ENCODE results near the gene MT1E.

MT1E gene

DNA sequence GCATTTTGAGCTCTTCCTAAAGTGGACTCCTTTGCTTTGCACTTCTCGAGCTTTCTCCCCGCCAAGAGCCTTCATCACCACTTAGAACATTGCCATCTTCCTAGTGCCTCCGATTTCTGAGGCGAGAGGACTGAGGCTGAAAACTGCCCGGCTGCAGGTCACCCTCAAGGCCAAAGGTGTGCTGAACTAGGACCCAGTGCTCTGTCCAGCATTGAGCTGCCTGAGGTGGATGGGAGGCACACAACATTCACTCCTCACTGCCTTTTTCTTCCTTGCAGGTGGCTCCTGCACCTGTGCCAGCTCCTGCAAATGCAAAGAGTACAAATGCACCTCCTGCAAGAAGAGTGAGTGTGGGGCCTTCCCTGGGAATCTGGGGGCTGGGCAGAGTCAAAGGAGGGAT lies 18.3 kb downstream of the MT1E start:
- no peaks in the 10 kb centered on the region for H3K79me1 ChIP-seq (replicated peaks; ENCODE audit: low read length, poor library complexity, severe bottlenecking)

DNA sequence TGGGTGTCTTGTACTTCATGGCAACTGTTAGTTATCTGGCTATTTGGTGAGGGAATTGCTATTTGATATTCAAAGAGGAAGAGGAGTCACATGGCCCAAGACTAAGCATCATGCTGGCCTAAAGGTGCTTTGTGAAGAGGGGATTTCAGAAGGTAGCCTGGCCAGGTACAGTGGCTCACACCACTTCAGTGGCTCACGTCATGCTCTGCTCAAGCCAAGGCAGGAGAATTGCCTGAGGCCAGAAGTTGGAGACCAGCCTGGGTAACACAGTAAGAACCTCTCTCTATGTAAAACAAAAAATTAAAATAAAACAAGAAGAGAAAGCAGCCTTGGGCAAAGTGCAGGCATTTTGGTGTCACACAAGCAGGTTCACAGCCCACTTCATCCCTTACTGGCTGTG lies 19.7 kb downstream of the MT1E start:
- H3K9me3 ChIP-seq (ENCODE audit: control insufficient read depth, low read length) = no peaks in the 10 kb centered on the region
- H3K27ac ChIP-seq (ENCODE audit: low read length, poor library complexity, severe bottlenecking) = no peak overlapping the region
- no peak overlapping the region for H3K4me3 ChIP-seq (ENCODE audit: insufficient read depth in 1 of 2, low read depth in 1 of 2, low read length in 2 of 2)
- H2AFZ ChIP-seq (ENCODE audit: low read depth, low read length) = no peak overlapping the region
- H2AK5ac ChIP-seq (ENCODE audit: low read length, severe bottlenecking) = no peak overlapping the region
- H4K8ac ChIP-seq (ENCODE audit: low read length) = no peak overlapping the region
- no peak overlapping the region for H2BK120ac ChIP-seq (ENCODE audit: low read depth, low read length)
- H3K14ac ChIP-seq (ENCODE audit: low read length in 2 of 2) = no peak overlapping the region
- H3K9ac ChIP-seq (ENCODE audit: low read length) = no peak overlapping the region
- 70% methylated on average over 1 of the region's 1 CpG for WGBS
- H2BK5ac ChIP-seq (ENCODE audit: low read depth, low read length, poor library complexity, severe bottlenecking) = no peak overlapping the region
- no peaks in the 10 kb centered on the region for H3K36me3 ChIP-seq (ENCODE audit: control insufficient read depth in 1 of 2, insufficient read depth in 2 of 2, low read depth in 1 of 2, low read length in 2 of 2)
- H2BK15ac ChIP-seq (ENCODE audit: low read depth, poor library complexity, severe bottlenecking) = no peak overlapping the region
- H4K91ac ChIP-seq (ENCODE audit: low read length) = no peak overlapping the region
- no peak overlapping the region for H3K4me2 ChIP-seq (ENCODE audit: low read length, poor library complexity, severe bottlenecking)
- no peak overlapping the region for H2BK12ac ChIP-seq (ENCODE audit: low read length in 2 of 2)
- H3K4me1 ChIP-seq (ENCODE audit: control insufficient read depth, insufficient read depth, low read depth, low read length) = peaks cover 11% of the 10 kb centered on the region
- no peak overlapping the region for H3K4ac ChIP-seq (ENCODE audit: low read depth in 1 of 2, low read length in 2 of 2)
- H3K23ac ChIP-seq (ENCODE audit: low read length in 2 of 2) = no peak overlapping the region
- H3K79me1 ChIP-seq (replicated peaks; ENCODE audit: low read length, poor library complexity, severe bottlenecking) = no peaks in the 10 kb centered on the region
- no peak overlapping the region for H3K18ac ChIP-seq (ENCODE audit: low read depth in 1 of 2, low read length in 2 of 2)
- DNase-seq = no peak
- H3K27me3 ChIP-seq (ENCODE audit: control insufficient read depth in 1 of 2, insufficient read depth in 1 of 2, low read length in 2 of 2) = peaks cover 56 to 88% of the 10 kb centered on the region in 2 experiments

More for the DNA sequence above, 18.3 kb downstream of the MT1E start:
- no peak overlapping the region for H3K27ac ChIP-seq (ENCODE audit: low read length, poor library complexity, severe bottlenecking)
- H4K91ac ChIP-seq (ENCODE audit: low read length) = no peak overlapping the region
- 38% methylated on average over 5 of the region's 5 CpGs for WGBS
- no peak for DNase-seq
- H3K9ac ChIP-seq (ENCODE audit: low read length) = peak overlapping the region; percentile 54
- H3K9me3 ChIP-seq (ENCODE audit: control insufficient read depth, low read length) = no peaks in the 10 kb centered on the region
- H3K4ac ChIP-seq (ENCODE audit: low read depth in 1 of 2, low read length in 2 of 2) = no peak overlapping the region
- peaks cover 11% of the 10 kb centered on the region for H3K4me1 ChIP-seq (ENCODE audit: control insufficient read depth, insufficient read depth, low read depth, low read length)
- H2BK12ac ChIP-seq (ENCODE audit: low read length in 2 of 2) = no peak overlapping the region
- H2AFZ ChIP-seq (ENCODE audit: low read depth, low read length) = no peak overlapping the region
- H3K14ac ChIP-seq (ENCODE audit: low read length in 2 of 2) = no peak overlapping the region
- H2BK5ac ChIP-seq (ENCODE audit: low read depth, low read length, poor library complexity, severe bottlenecking) = no peak overlapping the region
- peak overlapping the region in 1 of 2 experiments; percentile 69 for H3K4me3 ChIP-seq (ENCODE audit: insufficient read depth in 1 of 2, low read depth in 1 of 2, low read length in 2 of 2)
- H3K23ac ChIP-seq (ENCODE audit: low read length in 2 of 2) = peak overlapping the region in 1 of 2 experiments; percentile 9
- no peak overlapping the region for H4K8ac ChIP-seq (ENCODE audit: low read length)
- no peaks in the 10 kb centered on the region for H3K36me3 ChIP-seq (ENCODE audit: control insufficient read depth in 1 of 2, insufficient read depth in 2 of 2, low read depth in 1 of 2, low read length in 2 of 2)
- H3K18ac ChIP-seq (ENCODE audit: low read depth in 1 of 2, low read length in 2 of 2) = no peak overlapping the region
- no peak overlapping the region for H3K4me2 ChIP-seq (ENCODE audit: low read length, poor library complexity, severe bottlenecking)
- H2BK15ac ChIP-seq (ENCODE audit: low read depth, poor library complexity, severe bottlenecking) = no peak overlapping the region
- no peak overlapping the region for H2AK5ac ChIP-seq (ENCODE audit: low read length, severe bottlenecking)
- H2BK120ac ChIP-seq (ENCODE audit: low read depth, low read length) = no peak overlapping the region
- peaks cover 44 to 94% of the 10 kb centered on the region in 2 experiments for H3K27me3 ChIP-seq (ENCODE audit: control insufficient read depth in 1 of 2, insufficient read depth in 1 of 2, low read length in 2 of 2)

DNA sequence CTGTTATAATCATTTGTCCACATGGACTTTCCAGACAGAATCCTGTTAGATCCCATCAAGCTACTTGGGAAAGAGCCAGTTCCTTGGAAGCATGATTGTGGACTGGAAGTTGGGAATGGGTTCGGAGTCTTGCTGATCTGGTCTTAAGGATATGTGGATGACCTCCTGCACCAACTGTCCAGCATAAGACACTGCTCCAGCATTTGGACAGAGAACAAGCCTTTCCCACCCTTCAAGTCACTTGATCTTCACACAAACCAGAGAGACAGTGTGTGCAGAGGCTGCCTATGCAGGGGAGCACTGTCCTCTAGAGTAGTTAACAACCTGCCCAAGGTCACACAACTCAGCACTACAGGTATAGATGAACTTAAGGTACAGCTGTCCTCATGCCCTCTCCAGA lies 20.3 kb downstream of the MT1E start:
- Histone ChIP-seq H2BK15ac (ENCODE audit: low read depth, poor library complexity, severe bottlenecking) (no peak overlapping the region), H2BK120ac (ENCODE audit: low read depth, low read length) (no peak overlapping the region), H3K27me3 (ENCODE audit: control insufficient read depth in 1 of 2, insufficient read depth in 1 of 2, low read length in 2 of 2) (peaks cover 56 to 85% of the 10 kb centered on the region in 2 experiments), H3K79me1 (replicated peaks; ENCODE audit: low read length, poor library complexity, severe bottlenecking) (no peaks in the 10 kb centered on the region), H3K4me1 (ENCODE audit: control insufficient read depth, insufficient read depth, low read depth, low read length) (peaks cover 11% of the 10 kb centered on the region), H3K18ac (ENCODE audit: low read depth in 1 of 2, low read length in 2 of 2) (no peak overlapping the region), H3K36me3 (ENCODE audit: control insufficient read depth in 1 of 2, insufficient read depth in 2 of 2, low read depth in 1 of 2, low read length in 2 of 2) (no peaks in the 10 kb centered on the region), H3K4me3 (ENCODE audit: insufficient read depth in 1 of 2, low read depth in 1 of 2, low read length in 2 of 2) (no peak overlapping the region), H2BK5ac (ENCODE audit: low read depth, low read length, poor library complexity, severe bottlenecking) (no peak overlapping the region), H2BK12ac (ENCODE audit: low read length in 2 of 2) (no peak overlapping the region), H3K27ac (ENCODE audit: low read length, poor library complexity, severe bottlenecking) (no peak overlapping the region), H3K9ac (ENCODE audit: low read length) (no peak overlapping the region), H3K4ac (ENCODE audit: low read depth in 1 of 2, low read length in 2 of 2) (no peak overlapping the region), H4K91ac (ENCODE audit: low read length) (no peak overlapping the region), H3K9me3 (ENCODE audit: control insufficient read depth, low read length) (no peaks in the 10 kb centered on the region), H3K4me2 (ENCODE audit: low read length, poor library complexity, severe bottlenecking) (no peak overlapping the region), H2AFZ (ENCODE audit: low read depth, low read length) (no peak overlapping the region), H2AK5ac (ENCODE audit: low read length, severe bottlenecking) (no peak overlapping the region), H4K8ac (ENCODE audit: low read length) (no peak overlapping the region), H3K23ac (ENCODE audit: low read length in 2 of 2) (no peak overlapping the region), H3K14ac (ENCODE audit: low read length in 2 of 2) (no peak overlapping the region)
- WGBS = 0% methylated on average over 1 of the region's 1 CpG
- no peak for DNase-seq

DNA sequence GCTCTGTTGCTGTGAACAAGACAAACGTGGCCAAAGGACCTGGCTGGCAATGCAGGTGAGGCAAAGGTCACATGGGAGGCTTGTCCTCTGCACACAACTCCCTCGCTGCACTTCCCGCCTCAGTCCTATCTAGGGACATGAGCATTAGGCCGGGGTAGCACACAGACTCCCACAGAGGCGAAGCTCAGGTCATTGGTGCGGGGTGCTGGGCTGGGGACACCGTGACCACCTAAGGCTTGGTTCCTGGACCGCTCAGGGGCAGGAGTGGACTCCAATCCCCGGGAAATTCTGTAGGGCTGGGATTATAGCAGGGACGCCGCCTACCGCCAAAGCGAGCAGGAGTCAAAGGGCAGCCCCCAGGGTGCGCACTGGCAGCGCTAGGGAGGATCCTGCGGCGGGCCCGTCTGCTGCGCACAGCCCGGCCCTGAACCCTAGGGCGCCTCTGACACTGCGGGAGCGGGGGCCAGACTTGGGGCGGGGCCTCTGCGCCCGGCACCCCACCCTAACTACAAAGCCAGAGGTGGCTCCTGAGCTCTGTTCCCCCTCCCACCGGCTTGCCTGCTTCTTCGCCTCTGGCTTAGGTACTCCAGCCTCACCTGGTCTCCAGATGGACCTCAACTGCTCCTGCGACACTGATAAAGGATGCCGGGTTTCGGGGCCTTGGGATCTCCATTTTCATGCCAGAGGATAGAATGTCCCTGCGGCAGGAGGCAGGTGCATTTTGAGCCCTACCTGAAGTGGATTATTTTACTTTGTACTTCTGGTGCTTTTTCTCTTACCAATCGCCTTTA lies 22.3 kb downstream of the MT1E start:
- Histone ChIP-seq H2BK12ac (ENCODE audit: low read length in 2 of 2) (no peak overlapping the region), H3K23ac (ENCODE audit: low read length in 2 of 2) (no peak overlapping the region), H3K9ac (ENCODE audit: low read length) (no peak overlapping the region), H3K14ac (ENCODE audit: low read length in 2 of 2) (no peak overlapping the region), H3K36me3 (ENCODE audit: control insufficient read depth in 1 of 2, insufficient read depth in 2 of 2, low read depth in 1 of 2, low read length in 2 of 2) (no peaks in the 10 kb centered on the region), H2BK5ac (ENCODE audit: low read depth, low read length, poor library complexity, severe bottlenecking) (no peak overlapping the region), H3K4me2 (ENCODE audit: low read length, poor library complexity, severe bottlenecking) (no peak overlapping the region), H3K27me3 (ENCODE audit: control insufficient read depth in 1 of 2, insufficient read depth in 1 of 2, low read length in 2 of 2) (peaks cover 75 to 85% of the 10 kb centered on the region in 2 experiments), H2AK5ac (ENCODE audit: low read length, severe bottlenecking) (no peak overlapping the region), H3K4me1 (ENCODE audit: control insufficient read depth, insufficient read depth, low read depth, low read length) (peaks cover 11% of the 10 kb centered on the region), H3K79me1 (replicated peaks; ENCODE audit: low read length, poor library complexity, severe bottlenecking) (no peaks in the 10 kb centered on the region), H3K9me3 (ENCODE audit: control insufficient read depth, low read length) (no peaks in the 10 kb centered on the region), H3K4ac (ENCODE audit: low read depth in 1 of 2, low read length in 2 of 2) (no peak overlapping the region), H2BK120ac (ENCODE audit: low read depth, low read length) (no peak overlapping the region), H2AFZ (ENCODE audit: low read depth, low read length) (no peak overlapping the region), H3K18ac (ENCODE audit: low read depth in 1 of 2, low read length in 2 of 2) (no peak overlapping the region), H3K27ac (ENCODE audit: low read length, poor library complexity, severe bottlenecking) (no peak overlapping the region), H4K91ac (ENCODE audit: low read length) (no peak overlapping the region), H3K4me3 (ENCODE audit: insufficient read depth in 1 of 2, low read depth in 1 of 2, low read length in 2 of 2) (no peak overlapping the region), H4K8ac (ENCODE audit: low read length) (no peak overlapping the region), H2BK15ac (ENCODE audit: low read depth, poor library complexity, severe bottlenecking) (no peak overlapping the region)
- no peak for DNase-seq
- WGBS = 17% methylated on average over 33 of the region's 33 CpGs

Data from mesenchymal stem cell (in vitro differentiated cells and primary cell).